H9 (cell line): ENCODE measurements around the gene CSHL1. TPM values are rescaled to one million over a fixed set of nuclear protein-coding genes. Genes with fewer than 3 reads are reported as not detected.
"Not testable (repeated sequence)": the region's sequence is repeated elsewhere in the genome, so short reads cannot be mapped to it uniquely, and the experiment has no call there.

Experiments used
- DNase-seq: peaks from one replicate; pipeline ENCODE4 v3.0.0-alpha.2; 2017
- H2AFZ ChIP-seq: one replicate; pipeline ENCODE4 v1.6.1; 2013; ENCODE audit warnings: mild to moderate bottlenecking, low read length, control low read depth, moderate library complexity
- H2AK5ac ChIP-seq: 2 replicates; pipeline ENCODE4 v1.6.1; 2013; ENCODE audit warnings: low read length, control low read depth, mixed read lengths; ENCODE audit not compliant: insufficient read length
- H2BK120ac ChIP-seq: one replicate; pipeline ENCODE4 v1.6.1; 2013; ENCODE audit warnings: low read depth, mild to moderate bottlenecking, low read length, control low read depth, inconsistent platforms; ENCODE audit not compliant: poor library complexity, severe bottlenecking
- H2BK12ac ChIP-seq: 2 replicates; pipeline ENCODE4 v1.6.1; 2013; ENCODE audit warnings: low read length, control low read depth, mixed read lengths, low read depth; ENCODE audit not compliant: insufficient read length
- H2BK15ac ChIP-seq: 2 replicates; pipeline ENCODE4 v1.6.1; 2013; ENCODE audit warnings: low read depth, low read length, control low read depth
- H2BK20ac ChIP-seq: one replicate; pipeline ENCODE4 v1.6.1; 2013; ENCODE audit warnings: low read depth, mild to moderate bottlenecking, low read length, control low read depth, inconsistent platforms; ENCODE audit not compliant: poor library complexity, severe bottlenecking
- H2BK5ac ChIP-seq: 2 replicates; pipeline ENCODE4 v1.6.1; 2013; ENCODE audit warnings: low read length, control low read depth, mixed read lengths; ENCODE audit not compliant: insufficient read length
- H3K14ac ChIP-seq: 2 replicates; pipeline ENCODE4 v1.6.1; 2013; ENCODE audit warnings: low read length, control low read depth; ENCODE audit not compliant: insufficient read depth
- H3K18ac ChIP-seq: 2 replicates; pipeline ENCODE4 v1.6.1; 2013; ENCODE audit warnings: low read depth, mild to moderate bottlenecking, mixed read lengths, low read length, control low read depth; ENCODE audit not compliant: insufficient read length
- H3K23ac ChIP-seq: 2 replicates; pipeline ENCODE4 v1.6.1; 2013; ENCODE audit warnings: low read length, control low read depth, mixed read lengths, low read depth; ENCODE audit not compliant: insufficient read length
- H3K23me2 ChIP-seq: 2 replicates; pipeline ENCODE4 v1.6.1; 2013; ENCODE audit warnings: low read depth, mild to moderate bottlenecking, mixed read lengths, low read length, control low read depth; ENCODE audit not compliant: insufficient read length, poor library complexity, severe bottlenecking
- H3K27ac ChIP-seq: 2 replicates; pipeline ENCODE4 v1.5.1; 2013; ENCODE audit warnings: low read length, control low read depth, mixed read lengths, low read depth; ENCODE audit not compliant: insufficient read length
- H3K27me3 ChIP-seq: 2 replicates; pipeline ENCODE4 v1.6.1; 2013; ENCODE audit warnings: low read length, control low read depth, inconsistent platforms; ENCODE audit not compliant: insufficient read depth
- H3K4ac ChIP-seq: 2 replicates; pipeline ENCODE4 v1.6.1; 2013; ENCODE audit warnings: low read depth, mild to moderate bottlenecking, control low read depth, inconsistent platforms, low read length, moderate library complexity
- H3K4me1 ChIP-seq: 2 replicates; pipeline ENCODE4 v1.6.1; 2013; ENCODE audit warnings: low read length, control low read depth, inconsistent platforms; ENCODE audit not compliant: insufficient read depth
- H3K4me2 ChIP-seq: 2 replicates; pipeline ENCODE4 v1.6.1; 2013; ENCODE audit warnings: low read length, control low read depth, mixed read lengths; ENCODE audit not compliant: insufficient read length, insufficient read depth
- H3K56ac ChIP-seq: 2 replicates; pipeline ENCODE4 v1.6.1; 2013; ENCODE audit warnings: low read depth, mild to moderate bottlenecking, mixed read lengths, low read length, control low read depth; ENCODE audit not compliant: insufficient read length
- H3K79me1 ChIP-seq: 2 replicates; pipeline ENCODE4 v1.6.1; 2013; ENCODE audit warnings: low read depth, mild to moderate bottlenecking, moderate library complexity, low read length, control low read depth, inconsistent platforms; ENCODE audit not compliant: insufficient read depth, poor library complexity, severe bottlenecking
- H3K79me2 ChIP-seq: 2 replicates; pipeline ENCODE4 v1.6.1; 2013; ENCODE audit warnings: low read length, control low read depth, inconsistent platforms; ENCODE audit not compliant: insufficient read depth
- H3K9ac ChIP-seq: 2 replicates; pipeline ENCODE4 v1.6.1; 2013; ENCODE audit warnings: low read length, control low read depth, mixed read lengths; ENCODE audit not compliant: insufficient read length; ENCODE audit errors: extremely low read depth
- H3K9me3 ChIP-seq: one replicate; pipeline ENCODE4 v1.6.1; 2013; ENCODE audit warnings: low read depth, low read length, inconsistent platforms; ENCODE audit not compliant: control insufficient read depth
- H3T11ph ChIP-seq: one replicate; pipeline ENCODE4 v1.6.1; 2013; ENCODE audit warnings: mild to moderate bottlenecking, low read length, control low read depth, inconsistent platforms
- H4K20me1 ChIP-seq: one replicate; pipeline ENCODE4 v1.6.1; 2013; ENCODE audit not compliant: control insufficient read depth, insufficient read length, insufficient read depth
- H4K5ac ChIP-seq: 2 replicates; pipeline ENCODE4 v1.6.1; 2013; ENCODE audit warnings: low read depth, mild to moderate bottlenecking, mixed read lengths, low read length, control low read depth; ENCODE audit not compliant: insufficient read length
- H4K8ac ChIP-seq: replicated peaks from 2 replicates; pipeline ENCODE4 v1.6.1; 2013; ENCODE audit warnings: low read length, control low read depth, mixed read lengths, low read depth; ENCODE audit not compliant: insufficient read length
- H4K91ac ChIP-seq: 2 replicates; pipeline ENCODE4 v1.6.1; 2013; ENCODE audit warnings: low read depth, mild to moderate bottlenecking, moderate library complexity, mixed read lengths, low read length, control low read depth; ENCODE audit not compliant: insufficient read length
- H3K27ac Mint-ChIP-seq, 3 experiments: 2 replicates in 2 of 3; 3 replicates in 1 of 3; pipeline ENCODE4 v1.8.0; 2020 to 2021; ENCODE audit warnings: mixed read lengths in 3 of 3, mild to moderate bottlenecking in 1 of 3, moderate library complexity in 1 of 3
- H3K27me3 Mint-ChIP-seq: 2 replicates; pipeline ENCODE4 v1.8.0; 2021; ENCODE audit warnings: low read depth, mild to moderate bottlenecking, moderate library complexity, mixed read lengths
- H3K36me3 Mint-ChIP-seq, 3 experiments: 2 replicates in 2 of 3; 3 replicates in 1 of 3; pipeline ENCODE4 v1.8.0; 2020 to 2021; ENCODE audit warnings: low read depth in 3 of 3, mixed read lengths in 3 of 3; ENCODE audit not compliant: insufficient read depth in 1 of 3
- H3K4me1 Mint-ChIP-seq, 2 experiments: 2 replicates each; pipeline ENCODE4 v1.8.0; 2020; ENCODE audit warnings: mixed read lengths in 2 of 2
- H3K4me3 Mint-ChIP-seq, 2 experiments: 2 replicates in 1 of 2; 3 replicates in 1 of 2; pipeline ENCODE4 v1.8.0; 2020 to 2021; ENCODE audit warnings: mild to moderate bottlenecking in 2 of 2, mixed read lengths in 2 of 2, moderate library complexity in 1 of 2
- H3K9me3 Mint-ChIP-seq, 2 experiments: 2 replicates in 1 of 2; 3 replicates in 1 of 2; pipeline ENCODE4 v1.8.0; 2020; ENCODE audit warnings: mild to moderate bottlenecking in 2 of 2, mixed read lengths in 2 of 2, moderate library complexity in 1 of 2
- CTCF ChIP-seq: fragments of 200-600 bp; sonication (generic); conservative IDR thresholded peaks from 3 replicates; pipeline ENCODE4 v1.8.0; 2021; ENCODE audit warnings: antibody characterized with exemption, mild to moderate bottlenecking
- WGBS: extraction: QIAGEN DNeasy Blood & Tissue Kit; methylation state at CpG from one replicate; pipeline ENCODE4 v1.1.7; 2013; ENCODE audit warnings: missing lambda C conversion rate, low lambda C conversion rate, mixed read lengths; ENCODE audit not compliant: insufficient read length; ENCODE audit errors: extremely low coverage; 5-methylcytosine and 5-hydroxymethylcytosine counted together
- total RNA-seq: library from RNA; stranded (reverse); gene quantifications from 2 replicates; pipeline ENCODE4 v1.2.1, GENCODE V29; 2021

CSHL1 gene
- total RNA-seq, 1 experiment from 2014 or later: not detected

DNA sequence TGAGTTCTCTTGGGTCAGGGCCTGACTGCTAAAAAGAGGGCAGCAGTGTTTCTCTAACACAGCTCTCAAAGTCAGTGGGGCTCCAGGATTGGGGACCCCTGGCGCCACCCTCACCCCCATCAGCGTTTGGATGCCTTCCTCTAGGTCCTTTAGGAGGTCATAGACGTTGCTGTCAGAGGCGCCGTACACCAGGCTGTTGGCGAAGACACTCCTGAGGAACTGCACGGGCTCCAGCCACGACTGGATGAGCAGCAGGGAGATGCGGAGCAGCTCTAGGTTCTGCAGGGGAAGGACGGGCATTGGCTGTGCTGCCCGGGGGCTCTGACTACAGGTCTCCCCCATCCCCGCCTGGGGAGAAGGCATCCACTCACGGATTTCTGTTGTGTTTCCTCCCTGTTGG, 6.6 kb upstream of the CSHL1 start:
- no peak overlapping the region for H3K23ac ChIP-seq
- no peak overlapping the region for H4K91ac ChIP-seq
- H2AFZ ChIP-seq: no peak overlapping the region
- no peaks in the 10 kb centered on the region for H3K23me2 ChIP-seq
- no peak overlapping the region for H3K56ac ChIP-seq
- peak overlapping the region; percentile 41 for H3K4me2 ChIP-seq
- no peak for TF ChIP-seq CTCF
- no peak overlapping the region for H3T11ph ChIP-seq
- H3K4me3 Mint-ChIP-seq: no peak overlapping the region
- no peaks in the 10 kb centered on the region for H3K79me1 ChIP-seq
- no peak overlapping the region for H2BK20ac ChIP-seq
- H3K4ac ChIP-seq: no peak overlapping the region
- no peak overlapping the region for H3K9ac ChIP-seq
- no peak overlapping the region for H3K18ac ChIP-seq
- peak overlapping the region in 1 of 3 experiments; percentile 67; a peak in 3 of 7 replicates for H3K27ac Mint-ChIP-seq
- peaks cover 3% of the 10 kb centered on the region; the same call in 1 of the 2 replicates for H3K4me1 ChIP-seq
- peaks cover 19% of the 10 kb centered on the region for H3K27me3 Mint-ChIP-seq
- H3K27me3 ChIP-seq: no peaks in the 10 kb centered on the region
- no peak overlapping the region for H2BK120ac ChIP-seq
- DNase-seq: peak; percentile 35
- H2BK15ac ChIP-seq: no peak overlapping the region
- no peak overlapping the region for H3K27ac ChIP-seq
- H4K5ac ChIP-seq: no peak overlapping the region
- WGBS: no CpG with 5 or more reads among the region's 13 CpGs
- no peak overlapping the region for H4K8ac ChIP-seq
- no peaks in the 10 kb centered on the region for H3K9me3 Mint-ChIP-seq
- H3K79me2 ChIP-seq: no peaks in the 10 kb centered on the region
- no peak overlapping the region for H2BK12ac ChIP-seq
- H3K9me3 ChIP-seq: no peaks in the 10 kb centered on the region
- no peak overlapping the region for H2BK5ac ChIP-seq
- no peaks in the 10 kb centered on the region for H4K20me1 ChIP-seq
- no peaks in the 10 kb centered on the region for H3K36me3 Mint-ChIP-seq
- peaks cover 17 to 24% of the 10 kb centered on the region in 2 experiments for H3K4me1 Mint-ChIP-seq
- H3K14ac ChIP-seq: no peak overlapping the region
- no peak overlapping the region for H2AK5ac ChIP-seq

GRCh38 chr17:63917206-63917605, 6.1 kb upstream of the CSHL1 start:
- not testable (repeated sequence) for H3T11ph ChIP-seq, H2AFZ ChIP-seq, H3K79me1 ChIP-seq, H3K4me2 ChIP-seq, H2BK20ac ChIP-seq, H3K4ac ChIP-seq, H3K23ac ChIP-seq, H3K4me1 ChIP-seq, H3K9me3 Mint-ChIP-seq, H4K5ac ChIP-seq, DNase-seq, H2BK15ac ChIP-seq, H3K27me3 ChIP-seq, H4K8ac ChIP-seq, H3K27ac ChIP-seq, H2AK5ac ChIP-seq, H2BK5ac ChIP-seq, H3K18ac ChIP-seq, H4K20me1 ChIP-seq, H3K9ac ChIP-seq, H3K36me3 Mint-ChIP-seq, H3K4me3 Mint-ChIP-seq, H3K14ac ChIP-seq, H3K79me2 ChIP-seq, H3K23me2 ChIP-seq, H3K9me3 ChIP-seq, H2BK120ac ChIP-seq, H3K27ac Mint-ChIP-seq, H2BK12ac ChIP-seq, H4K91ac ChIP-seq, H3K56ac ChIP-seq
- peaks cover 19% of the 10 kb centered on the region for H3K27me3 Mint-ChIP-seq
- WGBS: no CpG with 5 or more reads among the region's 11 CpGs
- H3K4me1 Mint-ChIP-seq: peaks cover 17 to 25% of the 10 kb centered on the region in 2 experiments
